ENCODE results near the gene LPP. TPM values are rescaled to one million over a fixed set of nuclear protein-coding genes. Genes with fewer than 3 reads are reported as not detected.

Gene LPP
- total and polyA plus RNA-seq, 10 of the 15 experiments (the other 5 are each of a cell fraction or from before 2014, with no cell fraction given): under 0.01 to 0.62 (median 0.03) TPM

GRCh38 chr3:188796122-188796631 is 642.2 kb downstream of the LPP start (continued):
- no peak for TF ChIP-seq RELB (IDR thresholded peaks at IDR 0.05; ENCODE audit: low read depth)
- TF ChIP-seq GATAD2B (conservative IDR thresholded peaks at IDR 0.05; ENCODE audit: low read depth): no peak
- no peak for TF ChIP-seq HDGF (IDR thresholded peaks at IDR 0.05)
- no peak for TF ChIP-seq EGR1 (IDR thresholded peaks at IDR 0.05; ENCODE audit: borderline replicate concordance in 1 of 2, low read depth in 2 of 2, low read length in 2 of 2)
- TF ChIP-seq IKZF2 (IDR thresholded peaks at IDR 0.05): peak; percentile 56 to 67
- no peak for TF ChIP-seq ESRRA (IDR thresholded peaks at IDR 0.05; ENCODE audit: low read length)
- no peak for TF ChIP-seq ATF3 (IDR thresholded peaks at IDR 0.05; ENCODE audit: borderline replicate concordance, extremely low read depth, low read depth, low read length)
- peak; percentile 93 for TF ChIP-seq SPI1 (IDR thresholded peaks at IDR 0.05; ENCODE audit: borderline replicate concordance, insufficient read depth, low read depth, low read length)
- no peak for TF ChIP-seq BCLAF1 (IDR thresholded peaks at IDR 0.05)
- TF ChIP-seq CBX3 (IDR thresholded peaks at IDR 0.05; ENCODE audit: borderline replicate concordance, low read depth): no peak
- no peak for TF ChIP-seq STAT1 (conservative IDR thresholded peaks at IDR 0.05)
- TF ChIP-seq CBFB (IDR thresholded peaks at IDR 0.05; ENCODE audit: low read depth): no peak
- TF ChIP-seq BHLHE40 (IDR thresholded peaks at IDR 0.05; ENCODE audit: borderline replicate concordance in 1 of 2, low read depth in 2 of 2, low read length in 1 of 2): no peak
- no peak for TF ChIP-seq E4F1 (IDR thresholded peaks at IDR 0.05; ENCODE audit: borderline replicate concordance, partially characterized antibody)
- TF ChIP-seq SMAD1 (IDR thresholded peaks at IDR 0.05; ENCODE audit: low read depth, partially characterized antibody): no peak
- TF ChIP-seq REST (IDR thresholded peaks at IDR 0.05; ENCODE audit: low read depth, low read length): no peak
- no peak for TF ChIP-seq NFXL1 (IDR thresholded peaks at IDR 0.05; ENCODE audit: borderline replicate concordance)
- no peak for TF ChIP-seq CHD4 (IDR thresholded peaks at IDR 0.05)
- TF ChIP-seq NR2F1 (conservative IDR thresholded peaks at IDR 0.05): no peak
- TF ChIP-seq RB1 (IDR thresholded peaks at IDR 0.05; ENCODE audit: borderline replicate concordance): no peak

Data from GM12878 (cell line).